ENCODE data around the gene SFSWAP.

GRCh38 chr12:131794573-131794972 is 83.7 kb downstream of the SFSWAP start:
- TF ChIP-seq, protein P1, sequence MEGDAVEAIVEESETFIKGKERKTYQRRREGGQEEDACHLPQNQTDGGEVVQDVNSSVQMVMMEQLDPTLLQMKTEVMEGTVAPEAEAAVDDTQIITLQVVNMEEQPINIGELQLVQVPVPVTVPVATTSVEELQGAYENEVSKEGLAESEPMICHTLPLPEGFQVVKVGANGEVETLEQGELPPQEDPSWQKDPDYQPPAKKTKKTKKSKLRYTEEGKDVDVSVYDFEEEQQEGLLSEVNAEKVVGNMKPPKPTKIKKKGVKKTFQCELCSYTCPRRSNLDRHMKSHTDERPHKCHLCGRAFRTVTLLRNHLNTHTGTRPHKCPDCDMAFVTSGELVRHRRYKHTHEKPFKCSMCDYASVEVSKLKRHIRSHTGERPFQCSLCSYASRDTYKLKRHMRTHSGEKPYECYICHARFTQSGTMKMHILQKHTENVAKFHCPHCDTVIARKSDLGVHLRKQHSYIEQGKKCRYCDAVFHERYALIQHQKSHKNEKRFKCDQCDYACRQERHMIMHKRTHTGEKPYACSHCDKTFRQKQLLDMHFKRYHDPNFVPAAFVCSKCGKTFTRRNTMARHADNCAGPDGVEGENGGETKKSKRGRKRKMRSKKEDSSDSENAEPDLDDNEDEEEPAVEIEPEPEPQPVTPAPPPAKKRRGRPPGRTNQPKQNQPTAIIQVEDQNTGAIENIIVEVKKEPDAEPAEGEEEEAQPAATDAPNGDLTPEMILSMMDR (IDR thresholded peaks at IDR 0.05), result no peak
- TF ChIP-seq POLR2A (IDR thresholded peaks at IDR 0.05), result no peak
- TF ChIP-seq POLR2AphosphoS5 (IDR thresholded peaks at IDR 0.05), result no peak

Measured in stomach (tissue), 4 donors.